Liver (tissue), 3 donors: Measurements from ENCODE around the gene KLHL13.

Source experiments
- EGR1 ChIP-seq, 2 donors: IDR thresholded peaks; 2 replicates each; pipeline ENCODE4 v1.6.1; 2016 to 2018; ENCODE audit warnings: antibody characterized with exemption in 2 of 2, low read depth in 2 of 2
- FOXA1 ChIP-seq: IDR thresholded peaks from 2 replicates; pipeline ENCODE4 v1.6.1; 2016; ENCODE audit warnings: antibody characterized with exemption
- GABPA ChIP-seq, 2 donors: IDR thresholded peaks in 1 of 2; conservative IDR thresholded peaks in 1 of 2; 2 replicates each; pipeline ENCODE4 v1.6.1; 2016; ENCODE audit warnings: antibody characterized with exemption in 2 of 2, mild to moderate bottlenecking in 1 of 2, moderate library complexity in 1 of 2
- RAD21 ChIP-seq, 2 donors: IDR thresholded peaks; 2 replicates each; pipeline ENCODE4 v1.6.1; 2016; ENCODE audit warnings: antibody characterized with exemption in 2 of 2, mild to moderate bottlenecking in 2 of 2
- RXRA ChIP-seq, 2 donors: IDR thresholded peaks; 2 replicates each; pipeline ENCODE4 v1.6.1; 2017 to 2018; ENCODE audit warnings: antibody characterized with exemption in 2 of 2, mild to moderate bottlenecking in 1 of 2
- SP1 ChIP-seq: IDR thresholded peaks from 2 replicates; pipeline ENCODE4 v1.6.1; 2018; ENCODE audit warnings: antibody characterized with exemption, mild to moderate bottlenecking
- TAF1 ChIP-seq: conservative IDR thresholded peaks from 2 replicates; pipeline ENCODE4 v1.6.1; 2016; ENCODE audit warnings: antibody characterized with exemption, mild to moderate bottlenecking
- YY1 ChIP-seq: IDR thresholded peaks from 2 replicates; pipeline ENCODE4 v1.6.1; 2016; ENCODE audit warnings: antibody characterized with exemption, mild to moderate bottlenecking
- TF ChIP-seq, protein P1 (sequence below): fragments of 150-350 bp; IDR thresholded peaks from 2 replicates; pipeline ENCODE4 v1.5.1; 2017; ENCODE audit warnings: improper control_type of control experiment, low read depth, low read length; ENCODE audit not compliant: missing input control
- TF ChIP-seq, protein P2 (sequence below): IDR thresholded peaks from 2 replicates; pipeline ENCODE4 v1.6.1; 2016; ENCODE audit warnings: antibody characterized with exemption, mild to moderate bottlenecking
- TF ChIP-seq, protein P3 (sequence below): IDR thresholded peaks from 2 replicates; pipeline ENCODE4 v1.6.1; 2016; ENCODE audit warnings: antibody characterized with exemption
- donor health status: healthy.
- donor health status: healthy.

DNA sequence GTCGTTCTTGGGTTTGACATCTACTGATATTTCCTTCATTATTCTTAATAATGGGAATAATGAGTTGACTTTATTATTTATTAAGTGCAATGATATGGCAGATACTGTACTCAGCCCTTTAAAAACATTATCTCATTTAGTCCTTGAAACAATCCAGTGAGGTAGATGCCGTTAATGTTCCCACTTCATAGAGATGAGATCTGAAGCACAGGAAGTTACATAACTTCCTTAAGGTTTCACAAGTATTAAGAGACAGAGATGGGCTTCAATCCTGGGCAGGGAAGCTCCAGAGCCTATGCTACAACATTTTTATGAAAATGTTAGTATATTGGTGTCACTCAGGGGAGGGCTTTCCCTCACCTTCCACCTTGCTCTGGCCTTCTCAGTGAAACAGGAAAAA is 9.7 kb upstream of the KLHL13 start:
- TF ChIP-seq SP1, result no peak
- TF ChIP-seq, protein P1, sequence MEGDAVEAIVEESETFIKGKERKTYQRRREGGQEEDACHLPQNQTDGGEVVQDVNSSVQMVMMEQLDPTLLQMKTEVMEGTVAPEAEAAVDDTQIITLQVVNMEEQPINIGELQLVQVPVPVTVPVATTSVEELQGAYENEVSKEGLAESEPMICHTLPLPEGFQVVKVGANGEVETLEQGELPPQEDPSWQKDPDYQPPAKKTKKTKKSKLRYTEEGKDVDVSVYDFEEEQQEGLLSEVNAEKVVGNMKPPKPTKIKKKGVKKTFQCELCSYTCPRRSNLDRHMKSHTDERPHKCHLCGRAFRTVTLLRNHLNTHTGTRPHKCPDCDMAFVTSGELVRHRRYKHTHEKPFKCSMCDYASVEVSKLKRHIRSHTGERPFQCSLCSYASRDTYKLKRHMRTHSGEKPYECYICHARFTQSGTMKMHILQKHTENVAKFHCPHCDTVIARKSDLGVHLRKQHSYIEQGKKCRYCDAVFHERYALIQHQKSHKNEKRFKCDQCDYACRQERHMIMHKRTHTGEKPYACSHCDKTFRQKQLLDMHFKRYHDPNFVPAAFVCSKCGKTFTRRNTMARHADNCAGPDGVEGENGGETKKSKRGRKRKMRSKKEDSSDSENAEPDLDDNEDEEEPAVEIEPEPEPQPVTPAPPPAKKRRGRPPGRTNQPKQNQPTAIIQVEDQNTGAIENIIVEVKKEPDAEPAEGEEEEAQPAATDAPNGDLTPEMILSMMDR, result no peak
- TF ChIP-seq FOXA1, result no peak
- no peak for TF ChIP-seq RAD21 (IDR thresholded peaks at IDR 0.05)
- TF ChIP-seq, protein P2, sequence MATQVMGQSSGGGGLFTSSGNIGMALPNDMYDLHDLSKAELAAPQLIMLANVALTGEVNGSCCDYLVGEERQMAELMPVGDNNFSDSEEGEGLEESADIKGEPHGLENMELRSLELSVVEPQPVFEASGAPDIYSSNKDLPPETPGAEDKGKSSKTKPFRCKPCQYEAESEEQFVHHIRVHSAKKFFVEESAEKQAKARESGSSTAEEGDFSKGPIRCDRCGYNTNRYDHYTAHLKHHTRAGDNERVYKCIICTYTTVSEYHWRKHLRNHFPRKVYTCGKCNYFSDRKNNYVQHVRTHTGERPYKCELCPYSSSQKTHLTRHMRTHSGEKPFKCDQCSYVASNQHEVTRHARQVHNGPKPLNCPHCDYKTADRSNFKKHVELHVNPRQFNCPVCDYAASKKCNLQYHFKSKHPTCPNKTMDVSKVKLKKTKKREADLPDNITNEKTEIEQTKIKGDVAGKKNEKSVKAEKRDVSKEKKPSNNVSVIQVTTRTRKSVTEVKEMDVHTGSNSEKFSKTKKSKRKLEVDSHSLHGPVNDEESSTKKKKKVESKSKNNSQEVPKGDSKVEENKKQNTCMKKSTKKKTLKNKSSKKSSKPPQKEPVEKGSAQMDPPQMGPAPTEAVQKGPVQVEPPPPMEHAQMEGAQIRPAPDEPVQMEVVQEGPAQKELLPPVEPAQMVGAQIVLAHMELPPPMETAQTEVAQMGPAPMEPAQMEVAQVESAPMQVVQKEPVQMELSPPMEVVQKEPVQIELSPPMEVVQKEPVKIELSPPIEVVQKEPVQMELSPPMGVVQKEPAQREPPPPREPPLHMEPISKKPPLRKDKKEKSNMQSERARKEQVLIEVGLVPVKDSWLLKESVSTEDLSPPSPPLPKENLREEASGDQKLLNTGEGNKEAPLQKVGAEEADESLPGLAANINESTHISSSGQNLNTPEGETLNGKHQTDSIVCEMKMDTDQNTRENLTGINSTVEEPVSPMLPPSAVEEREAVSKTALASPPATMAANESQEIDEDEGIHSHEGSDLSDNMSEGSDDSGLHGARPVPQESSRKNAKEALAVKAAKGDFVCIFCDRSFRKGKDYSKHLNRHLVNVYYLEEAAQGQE, result no peak
- TF ChIP-seq EGR1 (IDR thresholded peaks at IDR 0.05; ENCODE audit: low read depth in 2 of 2), result no peak
- TF ChIP-seq TAF1, result no peak
- TF ChIP-seq GABPA (IDR thresholded peaks at IDR 0.05 in 1 of 2, conservative IDR thresholded peaks at IDR 0.05 in 1 of 2), result no peak
- TF ChIP-seq, protein P3, sequence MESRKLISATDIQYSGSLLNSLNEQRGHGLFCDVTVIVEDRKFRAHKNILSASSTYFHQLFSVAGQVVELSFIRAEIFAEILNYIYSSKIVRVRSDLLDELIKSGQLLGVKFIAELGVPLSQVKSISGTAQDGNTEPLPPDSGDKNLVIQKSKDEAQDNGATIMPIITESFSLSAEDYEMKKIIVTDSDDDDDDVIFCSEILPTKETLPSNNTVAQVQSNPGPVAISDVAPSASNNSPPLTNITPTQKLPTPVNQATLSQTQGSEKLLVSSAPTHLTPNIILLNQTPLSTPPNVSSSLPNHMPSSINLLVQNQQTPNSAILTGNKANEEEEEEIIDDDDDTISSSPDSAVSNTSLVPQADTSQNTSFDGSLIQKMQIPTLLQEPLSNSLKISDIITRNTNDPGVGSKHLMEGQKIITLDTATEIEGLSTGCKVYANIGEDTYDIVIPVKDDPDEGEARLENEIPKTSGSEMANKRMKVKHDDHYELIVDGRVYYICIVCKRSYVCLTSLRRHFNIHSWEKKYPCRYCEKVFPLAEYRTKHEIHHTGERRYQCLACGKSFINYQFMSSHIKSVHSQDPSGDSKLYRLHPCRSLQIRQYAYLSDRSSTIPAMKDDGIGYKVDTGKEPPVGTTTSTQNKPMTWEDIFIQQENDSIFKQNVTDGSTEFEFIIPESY, result no peak
- no peak for TF ChIP-seq YY1
- no peak for TF ChIP-seq RXRA (IDR thresholded peaks at IDR 0.05)
